ENCODE results near the gene PITPNM3.
A peak's percentile ranks its signal among the peaks of the same experiment; 100 is the strongest.
"Not testable (repeated sequence)": the region's sequence is repeated elsewhere in the genome, so short reads cannot be mapped to it uniquely, and the experiment has no call there.

The PITPNM3 gene

DNA sequence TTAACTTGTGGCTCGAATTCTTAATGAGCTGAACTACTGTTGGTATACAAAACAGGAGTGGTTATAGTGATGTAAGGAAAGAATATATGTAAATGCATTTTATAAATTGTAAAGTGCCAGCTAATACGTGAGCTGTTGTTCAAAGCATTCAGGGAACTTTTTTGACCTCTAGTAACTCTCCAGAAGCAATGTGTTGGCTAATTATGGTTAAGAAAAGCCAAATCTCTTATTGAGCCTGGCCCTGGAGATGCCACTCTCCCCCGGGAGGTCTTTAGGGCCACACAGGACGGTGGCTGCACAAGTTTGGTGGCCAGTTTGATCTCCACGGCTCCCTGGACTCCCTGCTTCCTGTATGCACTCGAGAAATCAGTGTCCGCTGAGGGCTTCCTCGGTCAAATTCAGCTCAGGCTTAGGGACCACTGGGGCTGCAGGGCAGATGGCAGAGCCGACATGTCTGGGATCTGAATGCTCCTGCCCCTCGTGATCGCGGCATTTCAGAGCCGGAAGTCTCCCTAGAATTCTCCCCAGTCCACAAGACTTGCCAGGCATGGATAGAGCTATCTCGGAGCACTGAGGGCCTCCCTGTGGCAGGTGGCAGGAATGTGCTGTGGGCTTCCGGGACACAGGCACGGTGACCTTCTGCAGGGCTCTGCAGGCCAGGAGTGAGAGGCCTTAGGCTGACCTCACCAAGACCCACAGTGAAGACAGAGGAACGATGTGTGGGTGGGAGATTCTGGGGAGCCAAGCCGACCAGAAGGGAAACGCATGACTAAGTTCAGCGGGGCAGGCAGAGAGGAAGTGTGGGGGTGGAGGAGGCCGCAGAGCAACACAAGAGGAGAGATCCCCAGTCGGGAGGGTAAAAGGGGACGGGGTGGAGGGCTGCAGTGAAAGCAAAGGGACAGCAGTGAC lies 18.6 kb upstream of the PITPNM3 start:
- peak; percentile 33 for DNase-seq

DNA sequence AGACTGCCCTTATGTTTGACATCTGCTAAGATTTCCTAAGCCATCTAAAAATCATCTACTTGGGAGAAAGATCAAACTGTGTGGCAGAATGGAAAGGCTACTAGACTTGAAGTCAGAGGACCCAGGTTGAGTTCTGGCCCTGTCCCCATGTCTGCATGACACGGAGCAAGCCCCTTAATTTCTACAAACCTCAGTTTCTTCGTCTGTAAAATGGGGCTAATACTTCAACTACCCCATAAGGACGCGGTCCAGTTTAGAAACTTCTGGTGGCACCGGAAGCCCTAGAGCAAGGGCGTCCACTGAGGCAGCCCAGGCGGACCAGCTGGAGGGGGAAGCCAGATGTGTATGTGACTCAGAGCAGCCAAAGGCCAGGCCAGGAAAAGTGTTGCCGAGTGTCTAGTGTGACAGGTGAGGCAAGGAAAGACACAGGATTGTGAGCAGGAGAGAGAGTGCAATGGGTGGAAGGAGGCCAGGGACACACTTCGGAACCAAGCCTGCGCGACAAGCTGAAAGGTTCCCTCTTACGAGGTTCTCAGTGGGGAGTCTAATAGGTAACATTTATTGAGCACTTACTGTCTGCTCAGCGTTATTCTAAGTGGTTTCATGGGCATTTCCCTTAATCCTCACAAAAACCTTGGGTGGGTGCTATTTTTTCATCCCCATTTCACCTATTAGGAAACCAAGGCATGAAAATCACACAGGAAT lies 17.8 kb upstream of the PITPNM3 start:
- DNase-seq, result no peak

DNA sequence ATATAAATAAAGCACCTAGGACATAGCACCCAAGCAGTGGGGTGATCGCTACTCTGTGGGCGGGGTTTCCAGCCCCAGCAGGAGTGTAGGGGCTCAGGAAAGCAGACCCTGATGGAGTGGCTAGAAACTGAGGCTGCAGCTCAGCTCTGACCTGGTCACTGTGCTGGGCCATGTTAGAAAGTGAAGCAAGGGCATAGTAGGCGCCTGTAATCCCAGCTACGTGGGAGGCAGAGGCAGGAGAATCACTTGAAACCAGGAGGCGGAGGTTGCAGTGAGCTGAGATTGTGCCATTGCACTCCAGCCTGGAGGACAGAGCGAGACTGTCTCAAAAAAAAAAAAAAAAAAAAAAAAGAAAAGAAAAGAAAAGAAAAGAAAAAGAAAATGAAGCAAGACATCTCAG lies 17.1 kb upstream of the PITPNM3 start:
- not testable (repeated sequence) for DNase-seq

DNA sequence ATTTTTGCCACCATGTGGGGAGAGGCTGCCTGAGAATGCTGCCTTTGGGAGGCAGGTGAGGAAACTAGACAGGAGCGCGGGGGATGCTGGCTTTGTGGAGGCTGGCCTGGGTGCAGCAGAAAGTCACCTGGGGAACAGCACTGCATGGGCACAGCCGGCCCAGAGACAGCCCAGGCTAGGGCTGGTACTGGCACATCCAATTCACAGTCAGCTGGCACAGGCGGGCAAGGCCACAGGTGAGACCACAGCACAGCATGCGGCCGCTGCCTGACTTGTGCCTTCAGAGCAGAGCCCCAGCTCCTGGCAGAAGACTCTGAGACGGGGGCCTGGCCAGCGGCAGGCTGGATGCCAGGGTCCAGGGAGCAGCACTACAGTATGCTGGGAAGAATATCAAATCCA lies 16.6 kb upstream of the PITPNM3 start:
- DNase-seq, result no peak

DNA sequence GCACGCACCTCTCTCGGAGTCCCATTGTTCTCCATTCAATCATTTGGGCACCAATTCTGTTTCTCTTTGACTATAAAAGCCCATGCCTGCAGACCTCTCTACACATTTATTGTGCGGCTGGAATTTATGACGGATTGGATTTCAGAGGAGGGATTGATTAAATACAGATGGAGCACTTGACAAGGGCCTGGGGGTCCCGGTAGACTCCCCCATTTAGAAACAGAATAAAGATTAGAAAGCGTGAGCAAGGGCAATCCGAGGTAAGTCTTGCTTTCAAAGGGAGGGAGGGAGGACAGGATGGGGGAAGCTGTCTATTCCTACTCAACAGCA lies 15.1 kb upstream of the PITPNM3 start:
- DNase-seq, result no peak

DNA sequence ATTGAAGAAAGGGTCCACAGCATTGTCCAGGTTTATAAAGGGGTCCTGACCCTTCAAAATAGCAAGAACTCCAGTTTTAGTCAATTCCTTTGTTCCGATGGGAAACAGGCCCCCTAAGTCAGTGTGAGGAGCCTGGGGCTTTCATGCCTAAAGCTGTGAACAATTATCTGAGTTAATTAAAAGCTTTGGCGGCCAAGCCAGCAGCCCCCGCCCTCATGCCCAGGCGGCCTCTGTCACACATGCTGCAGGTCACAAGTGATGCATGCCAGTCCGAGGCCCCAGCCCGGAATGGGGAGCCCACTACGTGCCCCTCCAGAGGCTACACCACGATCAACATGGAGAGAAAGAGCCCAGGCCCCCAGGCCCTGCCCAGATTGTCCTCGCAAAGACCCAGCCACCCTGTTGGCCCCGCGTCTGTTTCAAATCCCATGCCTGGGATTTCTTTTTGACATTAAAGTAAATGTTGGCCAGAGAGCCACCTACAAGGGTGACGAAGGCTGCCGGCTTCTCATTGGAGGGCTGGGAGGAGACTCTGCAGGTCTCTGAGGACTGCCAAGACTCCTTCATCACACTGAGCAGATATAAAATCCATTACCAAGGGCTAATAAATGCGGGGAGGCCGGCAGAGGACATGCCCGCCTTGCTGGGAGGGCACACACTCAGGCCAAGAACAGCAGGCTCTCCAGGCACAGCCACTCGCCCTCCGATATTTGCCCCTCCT lies 14.5 kb upstream of the PITPNM3 start:
- no peak for DNase-seq

DNA sequence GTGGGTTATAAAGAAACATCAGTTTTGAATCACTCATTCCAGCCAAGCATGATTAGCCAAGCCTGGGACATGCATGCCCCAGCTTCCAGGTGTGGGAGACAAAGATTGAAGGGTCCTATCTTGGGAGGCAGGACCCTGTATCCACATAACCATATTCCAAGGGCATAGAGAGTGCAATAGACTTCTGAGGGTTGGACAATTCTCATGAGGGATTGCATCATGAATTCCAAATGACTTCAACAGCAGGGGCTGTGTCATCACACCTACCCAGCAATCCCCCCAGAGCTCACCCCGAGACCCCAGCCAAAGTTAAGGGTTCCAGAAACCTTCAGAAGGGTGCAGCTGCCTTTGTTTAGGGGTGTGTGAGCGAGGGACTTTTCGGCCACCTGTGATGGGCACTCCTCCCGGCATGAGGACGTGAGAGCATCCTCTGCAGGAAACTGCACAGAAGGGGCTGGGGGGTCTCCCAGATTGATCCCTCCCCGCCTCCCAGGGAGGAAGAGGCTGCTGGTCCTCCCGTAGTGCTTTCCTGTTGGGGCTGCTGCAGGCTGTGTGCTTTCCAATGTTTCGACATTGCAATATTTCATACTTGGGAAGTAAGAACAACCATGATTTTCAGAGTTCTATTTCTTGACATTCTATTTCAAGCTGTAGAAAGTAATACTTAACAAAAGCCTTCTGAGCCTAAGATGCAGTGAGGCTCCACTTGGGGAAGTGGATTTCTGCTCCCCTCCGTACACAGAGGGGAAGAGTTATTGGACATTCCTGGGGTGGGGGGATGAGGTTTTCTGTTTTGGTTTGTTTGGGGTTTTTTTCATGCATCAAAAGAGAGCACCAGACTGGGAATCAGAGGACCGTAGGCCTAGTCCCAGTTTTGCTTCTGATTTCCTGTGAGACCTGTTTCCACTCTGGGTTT lies 13.3 kb upstream of the PITPNM3 start:
- no peak for DNase-seq

DNA sequence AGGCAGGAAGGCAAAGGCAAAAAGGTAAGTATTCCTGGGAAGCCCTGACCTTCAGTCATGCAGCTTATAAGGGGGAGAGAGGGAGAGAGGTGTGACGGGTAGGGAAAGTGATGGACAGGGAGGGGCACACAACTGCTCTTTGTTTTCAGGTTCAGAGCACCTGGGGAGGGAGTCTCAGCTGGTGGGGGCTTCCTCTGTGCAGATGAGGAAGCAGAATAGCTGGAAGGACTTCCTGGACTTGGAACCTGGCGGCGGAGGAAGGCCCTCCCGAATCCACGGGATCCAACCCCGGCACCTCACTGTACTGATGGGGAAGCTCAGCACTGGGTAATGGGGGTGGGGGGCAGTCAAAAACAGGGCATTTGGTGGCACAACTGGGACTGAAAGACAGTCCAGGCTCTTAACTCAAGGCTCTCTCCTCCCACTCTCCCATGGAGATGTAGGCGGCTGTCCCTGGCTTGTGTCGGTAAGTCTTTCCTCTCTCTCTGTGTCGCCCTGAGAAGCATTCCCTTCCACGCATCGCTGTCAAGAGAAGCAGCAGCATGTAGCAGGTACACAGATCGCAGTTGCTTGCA lies 11.9 kb upstream of the PITPNM3 start:
- DNase-seq, result no peak

DNA sequence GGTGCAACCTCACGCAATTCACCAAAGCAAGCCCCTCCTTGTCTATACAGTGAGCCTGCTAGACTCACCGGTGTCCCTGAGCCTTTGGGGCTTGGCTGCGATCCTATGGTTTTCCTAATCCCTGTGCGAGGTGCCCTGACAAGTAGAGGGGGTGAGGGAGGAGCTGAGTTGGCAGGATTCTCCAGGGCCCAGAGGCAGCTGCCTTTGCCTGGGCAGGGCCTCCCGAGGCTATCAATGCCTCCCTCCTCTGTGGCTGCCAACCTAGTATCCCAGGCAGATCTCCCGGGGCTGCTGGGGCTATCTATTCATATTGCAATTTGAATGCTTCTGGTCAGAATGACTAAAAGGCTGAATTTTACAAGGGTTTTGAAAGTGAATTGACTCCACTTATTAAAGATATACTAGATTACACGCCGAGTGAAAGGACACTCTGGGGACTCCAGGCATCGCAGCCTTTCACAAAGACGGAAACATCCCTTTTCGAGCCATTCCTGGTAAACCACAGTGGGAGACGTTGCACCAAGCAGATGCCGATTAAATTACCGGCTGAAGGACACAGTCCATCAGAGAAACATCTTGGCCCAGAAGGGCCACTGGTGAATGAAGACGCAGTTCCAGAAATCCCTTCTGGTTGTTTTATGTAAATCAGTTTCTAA lies 11.3 kb upstream of the PITPNM3 start:
- DNase-seq, result no peak

DNA sequence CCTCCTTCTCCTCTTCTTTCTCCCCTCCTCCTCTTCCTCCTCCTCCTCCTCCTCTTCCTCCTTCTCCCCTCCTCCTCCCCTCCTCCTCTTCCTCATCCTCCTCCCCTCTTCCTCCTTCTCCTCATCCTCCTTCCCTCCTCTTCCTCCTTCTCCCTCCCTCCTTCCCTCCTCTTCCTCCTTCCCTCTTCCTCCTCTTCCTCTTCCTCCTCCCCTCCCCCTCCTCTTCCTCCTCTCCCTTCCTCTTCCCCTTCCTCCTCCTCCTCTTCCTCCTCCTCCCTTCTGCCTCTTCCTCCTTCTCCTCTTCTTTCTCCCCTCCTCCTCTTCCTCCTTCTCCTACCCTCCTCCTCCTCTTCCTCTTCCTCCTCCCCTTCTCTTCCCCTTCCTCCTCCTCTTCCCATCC lies 5.1 kb upstream of the PITPNM3 start:
- no peak for DNase-seq

DNA sequence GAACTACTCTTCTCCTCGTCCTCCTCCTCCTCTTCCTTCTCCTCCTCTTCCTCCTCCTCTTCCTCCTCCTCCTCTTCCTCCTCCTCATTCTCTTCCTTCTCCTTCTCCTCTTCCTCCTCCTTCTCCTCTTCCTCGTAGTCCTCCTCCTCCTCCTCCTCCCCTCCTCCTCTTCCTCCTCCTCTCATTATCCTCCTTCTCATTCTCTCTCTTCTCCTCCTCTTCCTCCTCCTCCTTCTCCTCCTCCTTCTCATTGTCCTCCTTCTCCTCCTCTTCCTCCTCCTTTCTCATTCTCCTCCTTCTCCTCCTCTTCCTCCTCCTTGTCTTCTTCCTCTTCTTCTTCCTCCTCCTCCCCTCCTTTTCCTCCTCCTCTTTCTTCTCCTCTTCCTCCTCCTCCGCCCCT lies 4.1 kb upstream of the PITPNM3 start:
- DNase-seq, result no peak

DNA sequence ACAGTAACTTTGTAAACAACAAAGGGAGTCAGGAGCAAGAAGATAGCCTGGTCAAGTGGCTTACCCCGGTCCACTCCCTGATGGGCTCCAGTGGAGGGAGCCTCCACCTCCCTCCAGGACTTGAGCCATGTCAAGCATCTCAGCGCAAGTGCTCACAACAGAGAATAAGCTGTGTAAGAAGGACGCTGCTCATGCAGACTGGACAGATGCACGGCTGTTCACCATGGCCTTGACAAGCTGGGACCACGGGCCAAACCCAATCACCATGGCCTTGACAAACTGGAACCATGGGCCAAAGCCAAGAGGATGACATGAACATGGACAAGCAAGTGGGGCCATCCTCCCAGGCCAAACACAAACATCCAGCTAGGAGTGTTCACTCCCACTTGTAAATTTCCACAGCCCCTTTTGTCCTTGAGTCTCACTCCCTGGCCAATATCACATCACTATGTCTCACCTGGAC lies 3.4 kb upstream of the PITPNM3 start:
- DNase-seq, result no peak

DNA sequence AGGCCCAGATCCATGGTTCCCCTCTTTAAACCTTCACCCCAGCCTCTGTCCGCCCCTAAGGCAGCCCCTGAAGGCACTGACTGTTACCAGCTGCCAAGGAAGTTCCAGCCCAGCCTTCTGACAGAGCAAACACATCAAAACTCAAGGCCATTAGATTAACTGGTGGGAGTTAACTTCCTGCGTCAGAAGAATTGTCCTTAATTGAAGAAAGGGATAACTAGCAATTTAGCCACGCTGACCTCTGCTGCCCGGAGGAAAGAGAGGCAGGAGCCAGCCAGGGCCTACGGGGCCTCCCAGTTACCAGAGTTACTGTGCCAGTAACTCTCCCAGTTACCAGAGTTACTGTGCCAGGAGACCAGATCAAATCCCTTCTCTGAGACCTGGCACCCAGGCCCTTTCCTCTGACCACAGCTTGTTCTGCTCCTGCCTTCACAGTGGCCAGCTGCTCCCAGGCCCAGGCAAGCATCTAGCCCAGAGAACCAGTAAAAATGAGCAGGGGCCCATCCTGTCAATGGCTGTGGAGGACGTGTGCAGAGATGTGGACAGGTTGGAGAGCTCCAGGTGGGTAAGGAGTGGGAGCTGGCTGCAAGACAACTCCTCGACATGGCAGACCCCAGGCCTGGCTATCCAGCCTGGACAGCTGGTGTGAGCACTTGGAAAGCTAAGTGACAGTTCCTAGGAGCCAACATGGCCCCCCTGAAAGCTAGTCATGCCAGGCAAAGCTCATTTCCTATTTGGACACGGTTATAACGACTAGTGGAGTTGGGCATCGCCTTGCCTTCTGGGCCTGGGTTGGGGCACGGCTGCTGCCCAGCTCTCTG lies 2.8 kb upstream of the PITPNM3 start:
- no peak for DNase-seq

DNA sequence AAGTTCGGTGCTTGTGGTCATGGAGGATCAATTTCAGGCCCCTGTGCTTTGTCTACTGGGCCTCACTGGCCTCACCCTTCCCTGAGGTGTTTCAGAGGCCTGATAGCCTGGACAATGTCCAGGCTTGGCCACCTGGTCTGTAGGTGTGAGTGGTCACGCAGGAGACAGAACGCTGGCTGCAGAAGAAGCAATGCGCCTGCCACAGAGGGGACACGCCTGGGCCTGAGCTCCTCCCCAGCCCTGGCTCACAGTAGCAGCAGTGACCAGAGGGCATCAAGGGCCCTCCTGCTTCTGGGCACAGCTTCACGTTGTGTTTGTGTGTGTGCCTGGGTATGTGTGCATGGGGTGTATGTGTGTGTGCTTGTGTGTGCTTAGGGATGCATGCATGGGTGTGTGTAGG lies 1.9 kb upstream of the PITPNM3 start:
- no peak for DNase-seq

DNA sequence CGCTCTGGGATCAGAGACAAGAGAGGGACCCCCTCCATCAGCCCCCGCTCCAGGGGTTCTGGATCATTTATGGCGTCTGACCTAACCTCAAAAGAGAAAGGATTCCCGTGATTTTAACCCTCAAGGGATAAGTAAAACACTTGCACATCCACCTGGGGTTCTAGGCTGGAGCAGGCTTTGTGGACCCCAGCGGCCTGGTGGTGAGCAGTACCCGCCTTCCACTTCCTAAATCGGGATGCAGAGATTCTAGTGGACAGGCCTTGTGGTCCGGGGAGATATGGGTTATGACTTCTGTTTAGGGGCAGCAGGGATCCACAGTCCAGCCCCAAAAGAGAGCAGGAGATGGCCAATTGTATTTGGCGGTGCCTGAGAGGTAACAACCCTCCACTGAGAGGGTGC lies 684 bp upstream of the PITPNM3 start:
- no peak for DNase-seq

DNA sequence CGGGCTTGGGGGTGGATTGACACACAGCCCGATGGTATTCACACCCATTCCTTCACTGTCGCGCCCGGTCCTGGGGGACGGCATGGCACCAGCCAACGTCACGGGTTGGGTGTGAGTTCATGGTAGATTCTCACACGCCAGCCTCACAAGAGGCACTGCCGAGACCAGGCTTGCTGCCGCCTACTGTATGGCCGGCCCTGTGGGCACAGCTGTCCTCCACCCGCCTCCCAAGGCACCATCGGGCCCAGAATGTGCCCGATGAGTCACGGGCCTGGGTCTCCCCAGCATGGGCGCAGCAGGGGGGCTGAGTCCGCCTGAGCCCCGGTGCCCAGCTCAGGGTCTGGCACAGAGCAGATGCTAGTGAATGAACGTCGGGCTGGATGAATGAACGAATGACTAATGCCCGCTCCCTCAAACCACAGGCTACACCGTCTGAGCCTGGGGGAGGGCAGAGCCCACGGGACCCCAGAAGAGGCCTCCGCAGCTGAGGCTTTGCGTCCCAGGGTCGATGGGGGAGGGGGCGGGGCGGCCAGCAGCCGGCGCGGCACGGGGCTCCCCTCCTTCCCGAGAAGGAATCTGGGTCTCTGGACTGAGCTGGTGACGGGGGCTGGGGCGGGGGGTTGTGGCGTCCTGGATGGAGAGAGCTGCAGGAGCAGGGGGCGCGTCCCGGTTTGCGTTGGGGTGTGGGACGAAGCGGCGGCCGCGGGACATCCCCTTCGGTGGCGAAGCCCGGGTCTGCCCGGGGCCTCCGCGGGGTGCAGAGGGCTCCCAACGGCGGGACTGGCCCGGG lies 829 bp downstream of the PITPNM3 start:
- DNase-seq, result no peak

DNA sequence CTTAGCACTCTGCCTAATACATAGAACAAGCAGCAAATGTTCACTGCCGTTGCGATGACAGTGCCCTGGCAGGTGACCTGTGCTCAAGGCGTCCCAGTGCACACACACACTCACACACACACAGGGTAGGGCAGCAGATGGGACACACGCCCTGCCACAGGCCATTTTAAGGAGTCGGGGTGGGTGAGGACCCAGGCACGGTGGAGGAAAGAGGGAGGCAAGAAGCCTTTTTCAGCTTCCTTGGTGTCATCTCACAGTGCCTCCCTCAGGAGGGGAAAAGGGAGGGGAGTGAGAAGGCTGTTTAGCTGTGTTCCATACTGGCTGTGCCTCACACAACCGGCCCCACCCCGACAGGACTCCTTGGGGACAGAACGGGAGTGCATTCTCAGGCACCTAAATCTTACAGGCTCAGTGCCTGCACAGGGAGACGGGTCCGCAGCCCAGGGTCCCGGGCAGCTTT lies 1.5 kb downstream of the PITPNM3 start:
- no peak for DNase-seq

DNA sequence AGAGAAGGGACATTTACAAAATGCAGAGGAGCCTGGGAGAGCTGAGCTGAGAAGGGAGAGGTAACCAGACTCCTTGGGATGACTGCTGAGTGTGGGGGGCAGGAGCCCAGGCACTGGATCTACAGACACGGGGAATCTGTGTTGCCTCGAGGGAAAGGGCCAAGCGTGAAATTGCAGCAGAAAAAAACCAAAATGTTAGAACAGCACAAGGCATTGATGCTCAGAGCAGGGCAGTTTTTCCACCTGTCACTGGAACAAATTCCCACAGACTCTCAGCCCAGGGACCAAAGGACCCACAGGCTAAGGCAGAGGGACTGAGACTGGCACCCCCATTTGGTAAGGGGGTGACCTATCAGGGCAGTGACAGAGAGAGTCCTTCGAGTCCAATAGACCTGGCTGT lies 2.0 kb downstream of the PITPNM3 start:
- DNase-seq, result no peak

DNA sequence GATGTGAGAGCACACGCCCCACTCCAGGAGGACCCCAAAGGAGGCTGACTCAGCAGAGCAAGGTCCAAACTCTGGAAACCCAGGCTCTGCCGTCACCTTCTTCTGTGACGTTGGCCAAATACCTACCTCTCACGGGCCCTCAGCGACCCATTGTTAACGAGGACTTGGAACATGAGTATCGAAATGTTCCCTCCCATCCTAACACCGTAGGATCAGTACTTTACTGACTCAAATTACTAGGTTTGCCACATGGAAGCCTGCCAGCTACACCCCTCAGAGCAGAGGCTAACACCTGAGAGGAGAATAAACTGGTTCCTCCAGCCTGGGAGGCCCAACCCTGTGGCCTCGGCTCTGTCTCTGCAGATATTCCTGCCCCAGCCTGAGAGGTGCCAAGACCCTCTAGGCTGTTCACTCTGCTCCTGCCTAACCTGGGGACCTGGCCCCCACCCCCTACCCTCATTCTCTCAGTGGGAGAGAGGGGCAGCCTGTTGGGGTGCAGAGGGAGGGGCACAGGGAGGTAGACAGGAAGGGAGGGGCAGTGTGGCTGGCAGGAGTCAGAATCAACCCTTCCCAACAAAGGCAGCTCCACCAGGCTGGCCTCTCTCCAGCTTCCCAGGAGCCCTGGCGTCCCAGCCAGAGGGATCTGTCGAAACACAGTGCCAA lies 4.4 kb downstream of the PITPNM3 start:
- no peak for DNase-seq
